ENCODE measurements around the gene CHRNG. TPM values are rescaled to one million over a fixed set of nuclear protein-coding genes. Genes with fewer than 3 reads are reported as not detected.
"Not testable (repeated sequence)": the region's sequence is repeated elsewhere in the genome, so short reads cannot be mapped to it uniquely, and the experiment has no call there.

The CHRNG gene
- total and polyA plus RNA-seq, 4 donors = not detected

- Histone ChIP-seq H3K27me3 (ENCODE audit: control insufficient read depth in 1 of 2, insufficient read depth in 2 of 2, low read length in 1 of 2) (no peaks in the 10 kb centered on the region), H3K9me3 (ENCODE audit: control insufficient read depth, low read length) (no peaks in the 10 kb centered on the region), H3K4me3 (ENCODE audit: low read length in 2 of 2) (no peak overlapping the region), H3K36me3 (ENCODE audit: control insufficient read depth in 1 of 2, insufficient read depth in 2 of 2, low read length in 1 of 2) (peaks cover 6 to 11% of the 10 kb centered on the region in 2 donors), H3K27ac (ENCODE audit: low read depth in 1 of 2, low read length in 2 of 2) (no peak overlapping the region), H3K4me1 (ENCODE audit: control insufficient read depth in 1 of 2, insufficient read depth in 2 of 2, low read length in 2 of 2) (no peaks in the 10 kb centered on the region)
- DNase-seq (no peak), ATAC-seq (ENCODE audit: low FRiP score) (no peak)
- 87% methylated on average over 8 of the region's 8 CpGs for WGBS, 2 donors
- intact Hi-C loops (cut with DNase I) = no loop called here
These were observed 23.1 kb downstream of the CHRNG start for GRCh38 chr2:232562515-232563151.

- WGBS, 2 donors = 59 to 66% methylated on average over 3 of the region's 3 CpGs
- Histone ChIP-seq H3K9me3 (ENCODE audit: control insufficient read depth, low read length) (no peaks in the 10 kb centered on the region), H3K4me1 (ENCODE audit: control insufficient read depth in 1 of 2, insufficient read depth in 2 of 2, low read length in 2 of 2) (no peaks in the 10 kb centered on the region), H3K27ac (ENCODE audit: low read depth in 1 of 2, low read length in 2 of 2) (no peak overlapping the region), H3K27me3 (ENCODE audit: control insufficient read depth in 1 of 2, insufficient read depth in 2 of 2, low read length in 1 of 2) (no peaks in the 10 kb centered on the region), H3K4me3 (ENCODE audit: low read length in 2 of 2) (no peak overlapping the region), H3K36me3 (ENCODE audit: control insufficient read depth in 1 of 2, insufficient read depth in 2 of 2, low read length in 1 of 2) (peaks cover 5 to 11% of the 10 kb centered on the region in 2 donors)
- ATAC-seq (ENCODE audit: low FRiP score) (no peak), DNase-seq (no peak)
- intact Hi-C loops (cut with DNase I) = no loop called here
These were observed 24.1 kb downstream of the CHRNG start for GRCh38 chr2:232563580-232563979.

- DNase-seq = no peak
- no peaks in the 10 kb centered on the region for H3K27me3 ChIP-seq (ENCODE audit: control insufficient read depth in 1 of 2, insufficient read depth in 2 of 2, low read length in 1 of 2)
- no peaks in the 10 kb centered on the region for H3K9me3 ChIP-seq (ENCODE audit: control insufficient read depth, low read length)
- H3K27ac ChIP-seq (ENCODE audit: low read depth in 1 of 2, low read length in 2 of 2) = no peak overlapping the region
- intact Hi-C loops (cut with DNase I) = no loop called here
- no peak overlapping the region for H3K4me3 ChIP-seq (ENCODE audit: low read length in 2 of 2)
- no peaks in the 10 kb centered on the region for H3K4me1 ChIP-seq (ENCODE audit: control insufficient read depth in 1 of 2, insufficient read depth in 2 of 2, low read length in 2 of 2)
- H3K36me3 ChIP-seq (ENCODE audit: control insufficient read depth in 1 of 2, insufficient read depth in 2 of 2, low read length in 1 of 2) = peaks cover 10 to 20% of the 10 kb centered on the region in 2 donors
- no peak for ATAC-seq (ENCODE audit: low FRiP score)
These were observed 28.2 kb downstream of the CHRNG start for GRCh38 chr2:232567721-232568120.

GRCh38 chr2:232568161-232568560 is 28.7 kb downstream of the CHRNG start:
- 50 to 55% methylated on average over 5 of the region's 5 CpGs for WGBS, 2 donors
- Histone ChIP-seq H3K4me1 (ENCODE audit: control insufficient read depth in 1 of 2, insufficient read depth in 2 of 2, low read length in 2 of 2) (no peaks in the 10 kb centered on the region), H3K27ac (ENCODE audit: low read depth in 1 of 2, low read length in 2 of 2) (no peak overlapping the region), H3K27me3 (ENCODE audit: control insufficient read depth in 1 of 2, insufficient read depth in 2 of 2, low read length in 1 of 2) (no peaks in the 10 kb centered on the region), H3K9me3 (ENCODE audit: control insufficient read depth, low read length) (no peaks in the 10 kb centered on the region), H3K36me3 (ENCODE audit: control insufficient read depth in 1 of 2, insufficient read depth in 2 of 2, low read length in 1 of 2) (peaks cover 10 to 17% of the 10 kb centered on the region in 2 donors), H3K4me3 (ENCODE audit: low read length in 2 of 2) (no peak overlapping the region)
- ATAC-seq (ENCODE audit: low FRiP score) = no peak
- intact Hi-C loops (cut with DNase I) = no loop called here
- DNase-seq = no peak

- H3K9me3 ChIP-seq (ENCODE audit: control insufficient read depth, low read length) = no peaks in the 10 kb centered on the region
- 92 to 93% methylated on average over 9 of the region's 9 CpGs for WGBS, 2 donors
- H3K4me3 ChIP-seq (ENCODE audit: low read length in 2 of 2) = no peak overlapping the region
- ATAC-seq (ENCODE audit: low FRiP score) = no peak
- H3K36me3 ChIP-seq (ENCODE audit: control insufficient read depth in 1 of 2, insufficient read depth in 2 of 2, low read length in 1 of 2) = peaks cover 10 to 17% of the 10 kb centered on the region in 2 donors
- H3K27me3 ChIP-seq (ENCODE audit: control insufficient read depth in 1 of 2, insufficient read depth in 2 of 2, low read length in 1 of 2) = no peaks in the 10 kb centered on the region
- no peak overlapping the region for H3K27ac ChIP-seq (ENCODE audit: low read depth in 1 of 2, low read length in 2 of 2)
- DNase-seq = no peak
- H3K4me1 ChIP-seq (ENCODE audit: control insufficient read depth in 1 of 2, insufficient read depth in 2 of 2, low read length in 2 of 2) = no peaks in the 10 kb centered on the region
- intact Hi-C loops (cut with DNase I) = no loop called here
These were observed 30.0 kb downstream of the CHRNG start for GRCh38 chr2:232569541-232569940.

GRCh38 chr2:232570481-232570880 is 31.0 kb downstream of the CHRNG start:
- H3K4me1 ChIP-seq (ENCODE audit: control insufficient read depth in 1 of 2, insufficient read depth in 2 of 2, low read length in 2 of 2); intact Hi-C loops (cut with DNase I): not testable (repeated sequence)

GRCh38 chr2:232571026-232571474 is 31.6 kb downstream of the CHRNG start:
- Histone ChIP-seq H3K27me3 (ENCODE audit: control insufficient read depth in 1 of 2, insufficient read depth in 2 of 2, low read length in 1 of 2) (no peaks in the 10 kb centered on the region), H3K27ac (ENCODE audit: low read depth in 1 of 2, low read length in 2 of 2) (no peak overlapping the region), H3K4me3 (ENCODE audit: low read length in 2 of 2) (no peak overlapping the region), H3K9me3 (ENCODE audit: control insufficient read depth, low read length) (no peaks in the 10 kb centered on the region), H3K36me3 (ENCODE audit: control insufficient read depth in 1 of 2, insufficient read depth in 2 of 2, low read length in 1 of 2) (peaks cover 13 to 15% of the 10 kb centered on the region in 2 donors), H3K4me1 (ENCODE audit: control insufficient read depth in 1 of 2, insufficient read depth in 2 of 2, low read length in 2 of 2) (no peaks in the 10 kb centered on the region)
- intact Hi-C loops (cut with DNase I) = no loop called here
- 59 to 65% methylated on average over 7 of the region's 7 CpGs for WGBS, 2 donors
- ATAC-seq (ENCODE audit: low FRiP score) = no peak
- no peak for DNase-seq

More at GRCh38 chr2:232570481-232570880, 31.0 kb downstream of the CHRNG start:
- H3K9me3 ChIP-seq (ENCODE audit: control insufficient read depth, low read length); H3K27ac ChIP-seq (ENCODE audit: low read depth in 1 of 2, low read length in 2 of 2); DNase-seq; H3K4me3 ChIP-seq (ENCODE audit: low read length in 2 of 2); ATAC-seq (ENCODE audit: low FRiP score); H3K27me3 ChIP-seq (ENCODE audit: control insufficient read depth in 1 of 2, insufficient read depth in 2 of 2, low read length in 1 of 2): not testable (repeated sequence)
- peaks cover 13 to 15% of the 10 kb centered on the region in 2 donors for H3K36me3 ChIP-seq (ENCODE audit: control insufficient read depth in 1 of 2, insufficient read depth in 2 of 2, low read length in 1 of 2)
- 94 to 95% methylated on average over 6 of the region's 6 CpGs for WGBS, 2 donors

- H3K4me1 ChIP-seq (ENCODE audit: control insufficient read depth in 1 of 2, insufficient read depth in 2 of 2, low read length in 2 of 2) = no peaks in the 10 kb centered on the region
- H3K9me3 ChIP-seq (ENCODE audit: control insufficient read depth, low read length) = no peaks in the 10 kb centered on the region
- DNase-seq = no peak
- intact Hi-C loops (cut with DNase I) = no loop called here
- H3K27me3 ChIP-seq (ENCODE audit: control insufficient read depth in 1 of 2, insufficient read depth in 2 of 2, low read length in 1 of 2) = no peaks in the 10 kb centered on the region
- H3K4me3 ChIP-seq (ENCODE audit: low read length in 2 of 2) = no peak overlapping the region
- peaks cover 10% of the 10 kb centered on the region in 2 donors for H3K36me3 ChIP-seq (ENCODE audit: control insufficient read depth in 1 of 2, insufficient read depth in 2 of 2, low read length in 1 of 2)
- ATAC-seq (ENCODE audit: low FRiP score) = no peak
- no peak overlapping the region for H3K27ac ChIP-seq (ENCODE audit: low read depth in 1 of 2, low read length in 2 of 2)
These were observed 33.5 kb downstream of the CHRNG start for GRCh38 chr2:232573042-232573441.

GRCh38 chr2:232573771-232574435 is 34.4 kb downstream of the CHRNG start:
- H3K36me3 ChIP-seq (ENCODE audit: control insufficient read depth in 1 of 2, insufficient read depth in 2 of 2, low read length in 1 of 2) = peaks cover 6 to 7% of the 10 kb centered on the region in 2 donors
- WGBS, 2 donors = 93 to 94% methylated on average over 8 of the region's 8 CpGs
- no peak for ATAC-seq (ENCODE audit: low FRiP score)
- no peaks in the 10 kb centered on the region for H3K9me3 ChIP-seq (ENCODE audit: control insufficient read depth, low read length)
- no peak overlapping the region for H3K27ac ChIP-seq (ENCODE audit: low read depth in 1 of 2, low read length in 2 of 2)
- no peak overlapping the region for H3K4me3 ChIP-seq (ENCODE audit: low read length in 2 of 2)
- no peak for DNase-seq
- no peaks in the 10 kb centered on the region for H3K27me3 ChIP-seq (ENCODE audit: control insufficient read depth in 1 of 2, insufficient read depth in 2 of 2, low read length in 1 of 2)
- intact Hi-C loops (cut with DNase I) = no loop called here
- no peaks in the 10 kb centered on the region for H3K4me1 ChIP-seq (ENCODE audit: control insufficient read depth in 1 of 2, insufficient read depth in 2 of 2, low read length in 2 of 2)
